ENCODE results near the gene ISOC1. TPM values are rescaled to one million over a fixed set of nuclear protein-coding genes. Genes with fewer than 3 reads are reported as not detected.

The ISOC1 gene
- polyA plus RNA-seq, 1 donor (not counting 4 experiments of a cell fraction or from before 2014, with no cell fraction given), result 26.4 TPM

DNA sequence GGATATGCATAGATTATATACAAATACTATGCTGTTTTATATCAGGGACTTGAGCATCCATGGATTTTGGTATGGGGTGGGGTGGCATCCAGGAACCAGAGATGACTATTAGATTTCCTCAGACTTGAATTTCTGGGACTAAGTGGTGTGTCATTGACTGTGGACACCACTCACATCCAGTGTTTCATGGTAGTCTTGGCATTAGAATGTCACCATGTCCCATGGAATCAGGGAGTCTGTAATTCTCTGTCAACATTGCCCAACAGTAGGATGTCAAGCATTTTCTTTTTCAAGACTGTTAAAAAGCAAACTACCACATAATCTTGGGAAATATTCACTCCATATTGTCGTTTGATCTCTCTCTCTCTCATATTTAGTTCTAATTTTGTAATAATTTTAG lies 13.1 kb downstream of the ISOC1 start:
- Histone ChIP-seq H3K27me3 (ENCODE audit: control insufficient read depth, extremely low read depth, insufficient read depth, low read length) (no peaks in the 10 kb centered on the region), H2AFZ (ENCODE audit: control insufficient read depth, low read length) (no peak overlapping the region), H3K79me2 (ENCODE audit: control insufficient read depth, insufficient read depth, low read length) (no peaks in the 10 kb centered on the region), H3K9ac (ENCODE audit: control insufficient read depth, extremely low read depth, insufficient read depth, low read length) (no peak overlapping the region), H3K9me3 (ENCODE audit: control insufficient read depth, low read depth, low read length) (no peaks in the 10 kb centered on the region), H3K9me1 (ENCODE audit: control insufficient read depth, extremely low read depth, insufficient read depth, low read length) (no peaks in the 10 kb centered on the region), H3K36me3 (ENCODE audit: control insufficient read depth in 2 of 2, extremely low read depth in 1 of 2, insufficient read depth in 2 of 2, low read length in 2 of 2) (peaks cover 0 to 5% of the 10 kb centered on the region in 2 experiments), H4K20me1 (ENCODE audit: control insufficient read depth, extremely low read depth, insufficient read depth, low read length) (no peaks in the 10 kb centered on the region), H3K27ac (ENCODE audit: control insufficient read depth, insufficient read depth, low read length) (no peak overlapping the region), H3K4me3 (ENCODE audit: control insufficient read depth in 2 of 3, extremely low read depth in 1 of 3, insufficient read depth in 2 of 3, low read depth in 1 of 3, low read length in 3 of 3) (no peak overlapping the region), H3K4me2 (ENCODE audit: control insufficient read depth, extremely low read depth, insufficient read depth, low read depth, low read length) (no peak overlapping the region), H3K4me1 (ENCODE audit: control insufficient read depth, extremely low read depth, insufficient read depth, low read length) (peaks cover 23% of the 10 kb centered on the region)
- DNase-seq (ENCODE audit: low read depth, low spot score), result no peak
- no peak for FAIRE-seq
- dilution Hi-C loops (cut with MboI; ENCODE audit: extremely low pct_ligation_motif_present, low sequenced_read_pairs), result no loop called here
- TF ChIP-seq EZH2 (IDR thresholded peaks at IDR 0.05; ENCODE audit: low read length), result no peak
- TF ChIP-seq, protein P1, sequence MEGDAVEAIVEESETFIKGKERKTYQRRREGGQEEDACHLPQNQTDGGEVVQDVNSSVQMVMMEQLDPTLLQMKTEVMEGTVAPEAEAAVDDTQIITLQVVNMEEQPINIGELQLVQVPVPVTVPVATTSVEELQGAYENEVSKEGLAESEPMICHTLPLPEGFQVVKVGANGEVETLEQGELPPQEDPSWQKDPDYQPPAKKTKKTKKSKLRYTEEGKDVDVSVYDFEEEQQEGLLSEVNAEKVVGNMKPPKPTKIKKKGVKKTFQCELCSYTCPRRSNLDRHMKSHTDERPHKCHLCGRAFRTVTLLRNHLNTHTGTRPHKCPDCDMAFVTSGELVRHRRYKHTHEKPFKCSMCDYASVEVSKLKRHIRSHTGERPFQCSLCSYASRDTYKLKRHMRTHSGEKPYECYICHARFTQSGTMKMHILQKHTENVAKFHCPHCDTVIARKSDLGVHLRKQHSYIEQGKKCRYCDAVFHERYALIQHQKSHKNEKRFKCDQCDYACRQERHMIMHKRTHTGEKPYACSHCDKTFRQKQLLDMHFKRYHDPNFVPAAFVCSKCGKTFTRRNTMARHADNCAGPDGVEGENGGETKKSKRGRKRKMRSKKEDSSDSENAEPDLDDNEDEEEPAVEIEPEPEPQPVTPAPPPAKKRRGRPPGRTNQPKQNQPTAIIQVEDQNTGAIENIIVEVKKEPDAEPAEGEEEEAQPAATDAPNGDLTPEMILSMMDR (optimal IDR thresholded peaks at IDR 0.05 in 1 of 3, IDR thresholded peaks at IDR 0.05 in 1 of 3, conservative IDR thresholded peaks at IDR 0.05 in 1 of 3; ENCODE audit: extremely low read depth in 1 of 3, insufficient read depth in 2 of 3, low read length in 3 of 3), result no peak

DNA sequence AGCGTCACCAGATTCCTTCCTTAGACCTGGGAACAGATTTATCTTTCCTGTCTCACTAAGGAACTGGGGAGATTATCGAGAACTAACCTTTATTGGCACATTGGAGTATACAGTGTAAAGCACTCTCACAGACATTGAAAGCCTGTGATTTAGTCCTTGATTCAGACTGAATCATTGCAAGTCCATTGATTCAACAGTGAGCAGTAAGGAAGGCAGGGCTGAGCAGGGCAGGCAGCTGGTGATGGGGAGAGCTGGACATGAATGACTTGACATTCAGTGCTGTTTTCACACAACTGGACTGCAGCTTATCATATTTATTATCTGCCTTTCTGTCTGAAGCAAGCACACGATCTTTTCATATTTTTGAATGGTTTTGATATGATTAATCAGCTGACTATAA lies 16.2 kb downstream of the ISOC1 start:
- Histone ChIP-seq H3K27ac (ENCODE audit: control insufficient read depth, insufficient read depth, low read length) (no peak overlapping the region), H4K20me1 (ENCODE audit: control insufficient read depth, extremely low read depth, insufficient read depth, low read length) (no peaks in the 10 kb centered on the region), H3K36me3 (ENCODE audit: control insufficient read depth in 2 of 2, extremely low read depth in 1 of 2, insufficient read depth in 2 of 2, low read length in 2 of 2) (peaks cover 0 to 5% of the 10 kb centered on the region in 2 experiments), H3K27me3 (ENCODE audit: control insufficient read depth, extremely low read depth, insufficient read depth, low read length) (no peaks in the 10 kb centered on the region), H3K4me2 (ENCODE audit: control insufficient read depth, extremely low read depth, insufficient read depth, low read depth, low read length) (no peak overlapping the region), H3K4me3 (ENCODE audit: control insufficient read depth in 2 of 3, extremely low read depth in 1 of 3, insufficient read depth in 2 of 3, low read depth in 1 of 3, low read length in 3 of 3) (no peak overlapping the region), H2AFZ (ENCODE audit: control insufficient read depth, low read length) (no peak overlapping the region), H3K4me1 (ENCODE audit: control insufficient read depth, extremely low read depth, insufficient read depth, low read length) (peaks cover 23% of the 10 kb centered on the region), H3K9me3 (ENCODE audit: control insufficient read depth, low read depth, low read length) (no peaks in the 10 kb centered on the region), H3K9me1 (ENCODE audit: control insufficient read depth, extremely low read depth, insufficient read depth, low read length) (no peaks in the 10 kb centered on the region), H3K79me2 (ENCODE audit: control insufficient read depth, insufficient read depth, low read length) (no peaks in the 10 kb centered on the region), H3K9ac (ENCODE audit: control insufficient read depth, extremely low read depth, insufficient read depth, low read length) (no peak overlapping the region)
- FAIRE-seq (no peak), DNase-seq (ENCODE audit: low read depth, low spot score) (no peak)
- dilution Hi-C loops (cut with MboI; ENCODE audit: extremely low pct_ligation_motif_present, low sequenced_read_pairs), result no loop called here
- TF ChIP-seq EZH2 (IDR thresholded peaks at IDR 0.05; ENCODE audit: low read length), result no peak
- TF ChIP-seq, protein P1 (optimal IDR thresholded peaks at IDR 0.05 in 1 of 3, IDR thresholded peaks at IDR 0.05 in 1 of 3, conservative IDR thresholded peaks at IDR 0.05 in 1 of 3; ENCODE audit: extremely low read depth in 1 of 3, insufficient read depth in 2 of 3, low read length in 3 of 3), result no peak
